ENCODE data around the gene LYZL1.

Gene LYZL1

DNA sequence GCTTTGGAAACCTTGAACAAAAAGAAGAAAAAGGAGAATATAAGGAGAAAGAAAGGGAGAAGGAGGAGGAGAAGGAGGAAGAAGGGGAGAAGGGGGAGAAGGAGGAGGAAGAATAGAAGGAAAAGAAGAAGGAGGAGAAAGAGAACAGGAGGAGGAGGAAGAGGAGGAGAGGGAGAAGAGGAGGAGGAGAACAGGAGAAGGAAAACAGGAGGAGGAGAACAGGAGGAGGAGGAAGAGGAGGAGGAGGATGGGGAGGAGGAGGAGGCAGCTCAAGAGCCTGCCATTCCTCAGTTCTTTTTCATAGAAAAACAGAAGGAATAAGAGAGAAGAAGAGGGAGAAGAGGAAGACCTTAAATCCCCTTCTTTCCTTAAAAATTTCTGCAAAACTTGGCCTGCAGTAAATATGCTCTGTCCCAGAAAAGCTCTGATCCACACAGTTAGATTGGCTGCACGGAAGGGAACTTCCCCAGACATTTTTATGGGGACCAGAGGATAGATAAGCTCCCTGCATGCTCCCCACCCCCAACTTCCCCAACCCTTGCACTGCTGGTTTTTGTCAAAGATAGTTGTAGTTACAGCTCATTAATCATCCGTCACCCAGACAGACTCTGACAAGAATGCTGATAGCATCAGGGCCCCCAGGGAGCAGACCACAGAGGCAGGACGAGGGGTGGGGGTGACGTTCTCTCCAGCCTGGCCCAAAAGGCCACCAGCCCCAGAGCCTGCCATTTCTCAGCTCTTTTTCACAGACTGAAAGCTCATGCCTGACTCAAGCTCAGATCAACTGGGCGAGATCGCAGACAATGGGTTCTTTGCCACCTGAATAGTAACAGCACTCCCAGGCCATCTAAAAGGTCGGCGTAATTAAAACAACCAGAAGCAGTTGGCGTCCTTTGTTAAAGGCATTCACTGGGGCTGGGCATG is 34.5 kb upstream of the LYZL1 start:
- H3K27ac Mint-ChIP-seq, result no peak overlapping the region
- H3K36me3 Mint-ChIP-seq, result no peaks in the 10 kb centered on the region
- DNase-seq (ENCODE audit: low spot score in 2 of 2) (no peak), ATAC-seq (no peak)
- H3K9me3 Mint-ChIP-seq, result no peaks in the 10 kb centered on the region
- no peaks in the 10 kb centered on the region for H3K4me1 Mint-ChIP-seq
- no peak overlapping the region for H3K4me3 Mint-ChIP-seq

DNA sequence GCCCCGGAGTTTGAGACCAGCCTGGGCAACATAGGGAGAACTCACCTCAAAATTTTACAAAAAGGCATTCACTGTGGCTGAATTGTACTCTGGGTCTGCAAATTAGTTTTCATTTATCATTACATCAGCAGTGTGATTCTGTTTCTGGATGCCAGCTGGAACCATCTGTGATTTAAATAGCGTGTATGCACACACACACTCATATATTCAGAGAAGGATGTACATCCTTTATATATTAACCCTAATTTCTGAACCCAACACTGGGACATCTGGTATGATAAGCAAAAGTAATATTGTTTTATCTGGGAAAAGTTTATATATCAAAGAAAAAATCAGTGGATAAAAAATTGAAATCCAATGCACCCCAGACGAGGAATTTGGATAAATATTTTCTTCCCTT is 33.8 kb upstream of the LYZL1 start:
- no peak overlapping the region for H3K27ac Mint-ChIP-seq
- no peak overlapping the region for H3K4me3 Mint-ChIP-seq
- no peaks in the 10 kb centered on the region for H3K9me3 Mint-ChIP-seq
- H3K4me1 Mint-ChIP-seq, result no peaks in the 10 kb centered on the region
- ATAC-seq (no peak), DNase-seq (ENCODE audit: low spot score in 2 of 2) (no peak)
- no peaks in the 10 kb centered on the region for H3K36me3 Mint-ChIP-seq

- Mint-ChIP-seq H3K36me3 (no peaks in the 10 kb centered on the region), H3K4me1 (no peaks in the 10 kb centered on the region), H3K4me3 (no peak overlapping the region), H3K27ac (no peak overlapping the region), H3K9me3 (no peaks in the 10 kb centered on the region)
- DNase-seq (ENCODE audit: low spot score in 2 of 2) (no peak), ATAC-seq (no peak)
These were observed 32.9 kb upstream of the LYZL1 start for GRCh38 chr10:29256019-29256418.

GRCh38 chr10:29256586-29256985 is 32.3 kb upstream of the LYZL1 start:
- H3K4me3 Mint-ChIP-seq, result no peak overlapping the region
- H3K27ac Mint-ChIP-seq, result no peak overlapping the region
- no peaks in the 10 kb centered on the region for H3K36me3 Mint-ChIP-seq
- DNase-seq (ENCODE audit: low spot score in 2 of 2) (no peak), ATAC-seq (no peak)
- H3K4me1 Mint-ChIP-seq, result no peaks in the 10 kb centered on the region
- no peaks in the 10 kb centered on the region for H3K9me3 Mint-ChIP-seq

GRCh38 chr10:29257106-29257783 is 31.6 kb upstream of the LYZL1 start:
- Mint-ChIP-seq H3K27ac (no peak overlapping the region), H3K9me3 (no peaks in the 10 kb centered on the region), H3K4me3 (no peak overlapping the region), H3K4me1 (no peaks in the 10 kb centered on the region), H3K36me3 (no peaks in the 10 kb centered on the region)
- DNase-seq (ENCODE audit: low spot score in 2 of 2) (no peak), ATAC-seq (no peak)

GRCh38 chr10:29257784-29258135 is 31.1 kb upstream of the LYZL1 start:
- Mint-ChIP-seq H3K9me3 (peaks cover 1% of the 10 kb centered on the region), H3K36me3 (no peaks in the 10 kb centered on the region), H3K4me3 (no peak overlapping the region), H3K4me1 (no peaks in the 10 kb centered on the region), H3K27ac (no peak overlapping the region)
- DNase-seq (ENCODE audit: low spot score in 2 of 2) (no peak), ATAC-seq (no peak)

DNA sequence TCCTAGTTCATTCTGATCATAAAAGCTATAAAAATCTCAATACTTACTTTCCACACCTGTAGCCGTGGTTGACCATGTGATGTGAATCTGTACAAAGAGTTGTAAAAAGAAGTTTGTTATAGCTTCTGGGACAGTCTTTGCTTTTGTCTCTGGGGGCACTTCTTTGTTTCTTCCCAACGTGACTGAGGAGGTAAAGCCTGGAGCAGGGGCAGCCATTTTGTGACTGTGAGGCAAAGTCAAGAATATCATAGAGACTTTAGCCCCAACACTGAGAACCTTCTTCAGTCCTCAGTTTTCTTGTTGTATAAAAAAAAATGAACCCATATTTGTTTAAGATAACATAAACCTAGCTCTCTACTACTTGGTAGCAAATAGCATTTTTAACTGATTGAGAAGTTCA is 29.4 kb upstream of the LYZL1 start:
- H3K36me3 Mint-ChIP-seq, result no peaks in the 10 kb centered on the region
- no peak overlapping the region for H3K27ac Mint-ChIP-seq
- peaks cover 3% of the 10 kb centered on the region for H3K9me3 Mint-ChIP-seq
- DNase-seq (ENCODE audit: low spot score in 2 of 2) (no peak), ATAC-seq (no peak)
- H3K4me1 Mint-ChIP-seq, result no peaks in the 10 kb centered on the region
- no peak overlapping the region for H3K4me3 Mint-ChIP-seq

GRCh38 chr10:29263506-29263905 is 25.4 kb upstream of the LYZL1 start:
- H3K36me3 Mint-ChIP-seq, result no peaks in the 10 kb centered on the region
- DNase-seq (ENCODE audit: low spot score in 2 of 2), result no peak
- H3K4me3 Mint-ChIP-seq, result no peak overlapping the region
- no peak overlapping the region for H3K27ac Mint-ChIP-seq
- no peak for ATAC-seq
- no peaks in the 10 kb centered on the region for H3K4me1 Mint-ChIP-seq
- peaks cover 3% of the 10 kb centered on the region for H3K9me3 Mint-ChIP-seq

- Mint-ChIP-seq H3K4me3 (no peak overlapping the region), H3K9me3 (peaks cover 3% of the 10 kb centered on the region), H3K36me3 (no peaks in the 10 kb centered on the region), H3K4me1 (no peaks in the 10 kb centered on the region), H3K27ac (no peak overlapping the region)
- no peak for DNase-seq (ENCODE audit: low spot score in 2 of 2)
- no peak for ATAC-seq
These were observed 23.6 kb upstream of the LYZL1 start for GRCh38 chr10:29265210-29265768.

DNA sequence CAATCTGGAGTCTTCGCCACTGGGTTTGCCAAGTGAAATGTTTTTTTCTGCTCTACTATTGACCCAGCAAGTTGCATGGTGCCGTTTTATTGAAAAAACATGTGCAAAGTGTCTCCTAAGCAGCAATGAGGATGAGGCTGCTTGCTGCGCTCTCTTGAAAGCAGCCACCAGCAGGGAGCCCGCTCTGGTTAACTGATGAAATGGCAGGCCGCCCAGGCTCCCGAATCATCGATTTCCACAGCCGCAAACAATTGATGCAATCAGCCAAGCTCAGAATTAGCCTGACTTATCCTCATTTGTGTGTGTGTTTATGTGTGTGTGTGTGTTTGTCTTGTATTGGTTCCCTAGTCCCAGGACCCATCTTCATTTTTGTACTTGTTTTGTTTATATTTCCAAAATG is 22.2 kb upstream of the LYZL1 start:
- Mint-ChIP-seq H3K36me3 (no peaks in the 10 kb centered on the region), H3K4me1 (no peaks in the 10 kb centered on the region), H3K4me3 (no peak overlapping the region), H3K27ac (no peak overlapping the region), H3K9me3 (peaks cover 3% of the 10 kb centered on the region)
- no peak for ATAC-seq
- no peak for DNase-seq (ENCODE audit: low spot score in 2 of 2)

DNA sequence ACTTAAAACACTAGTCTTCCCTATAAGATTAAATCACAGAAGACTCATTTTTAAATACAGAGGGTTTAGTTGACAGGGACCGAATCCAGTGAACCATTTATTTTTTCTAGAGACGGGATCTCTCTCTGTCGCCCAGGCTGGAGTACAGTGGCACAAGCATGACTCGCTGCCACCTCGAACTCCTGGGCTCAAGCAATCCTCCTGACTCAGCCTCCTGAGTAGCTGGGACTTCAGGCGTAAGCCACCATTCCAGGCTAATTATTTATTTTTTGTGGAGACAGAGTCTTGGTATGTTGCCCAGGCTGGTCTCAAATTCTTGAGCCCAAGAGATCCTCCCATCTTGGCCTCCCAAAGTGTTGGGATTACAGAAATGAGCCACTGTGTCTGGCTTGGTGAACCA is 20.9 kb upstream of the LYZL1 start:
- H3K4me1 Mint-ChIP-seq, result no peaks in the 10 kb centered on the region
- ATAC-seq (no peak), DNase-seq (ENCODE audit: low spot score in 2 of 2) (no peak)
- no peaks in the 10 kb centered on the region for H3K36me3 Mint-ChIP-seq
- no peaks in the 10 kb centered on the region for H3K9me3 Mint-ChIP-seq
- H3K4me3 Mint-ChIP-seq, result no peak overlapping the region
- H3K27ac Mint-ChIP-seq, result no peak overlapping the region

GRCh38 chr10:29269486-29269885 is 19.4 kb upstream of the LYZL1 start:
- ATAC-seq, result no peak
- no peak for DNase-seq (ENCODE audit: low spot score in 2 of 2)

DNA sequence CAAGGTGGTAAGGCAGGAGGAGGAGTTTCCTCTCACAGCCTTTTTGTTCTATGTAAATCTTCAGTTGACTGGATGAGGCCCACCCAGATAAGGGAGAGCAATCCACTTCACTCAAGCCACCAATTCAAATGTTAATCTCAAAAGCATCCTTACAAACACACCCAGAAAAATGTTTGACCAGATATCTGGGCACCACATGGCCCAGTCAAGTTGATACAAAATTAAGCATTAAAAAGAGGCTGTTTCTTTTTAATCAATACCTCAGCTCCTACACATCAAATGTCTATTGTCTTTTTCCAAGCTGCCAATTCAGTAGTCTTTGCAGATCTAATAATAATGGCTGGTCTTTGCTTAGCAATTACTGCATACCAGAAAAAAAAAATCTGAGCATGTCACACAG is 18.0 kb upstream of the LYZL1 start:
- Mint-ChIP-seq H3K4me3 (no peak overlapping the region), H3K9me3 (no peaks in the 10 kb centered on the region), H3K4me1 (no peaks in the 10 kb centered on the region), H3K36me3 (no peaks in the 10 kb centered on the region), H3K27ac (no peak overlapping the region)
- ATAC-seq (no peak), DNase-seq (ENCODE audit: low spot score in 2 of 2) (no peak)

More at GRCh38 chr10:29269486-29269885, 19.4 kb upstream of the LYZL1 start:
- Mint-ChIP-seq H3K4me3 (no peak overlapping the region), H3K36me3 (no peaks in the 10 kb centered on the region), H3K9me3 (no peaks in the 10 kb centered on the region), H3K27ac (no peak overlapping the region), H3K4me1 (no peaks in the 10 kb centered on the region)

GRCh38 chr10:29271877-29272276 is 17.0 kb upstream of the LYZL1 start:
- no peak for DNase-seq (ENCODE audit: low spot score in 2 of 2)
- no peaks in the 10 kb centered on the region for H3K4me1 Mint-ChIP-seq
- no peak overlapping the region for H3K27ac Mint-ChIP-seq
- H3K9me3 Mint-ChIP-seq, result no peaks in the 10 kb centered on the region
- no peaks in the 10 kb centered on the region for H3K36me3 Mint-ChIP-seq
- H3K4me3 Mint-ChIP-seq, result no peak overlapping the region
- no peak for ATAC-seq

- Mint-ChIP-seq H3K4me3 (no peak overlapping the region), H3K27ac (no peak overlapping the region), H3K36me3 (no peaks in the 10 kb centered on the region), H3K9me3 (no peaks in the 10 kb centered on the region), H3K4me1 (no peaks in the 10 kb centered on the region)
- no peak for DNase-seq (ENCODE audit: low spot score in 2 of 2)
- no peak for ATAC-seq
These were observed 15.4 kb upstream of the LYZL1 start for GRCh38 chr10:29273478-29273877.

Data from stimulated activated effector memory CD8-positive, alpha-beta T cell treated with anti-CD3 and anti-CD28 coated beads, Interleukin-12 subunit alpha, Interleukin-12 subunit beta, amount 100 ng/mL, for 72 hours (primary cell).